Heart right ventricle (tissue), 16 donors: Measurements from ENCODE around the gene SETBP1. TPM values are rescaled to one million over a fixed set of nuclear protein-coding genes. Genes with fewer than 3 reads are reported as not detected.

Experiments
- ATAC-seq, 8 donors: fragments of 200-7000 bp; cut with Tn5 transposase; one replicate each; pipeline ENCODE4 v1.9.1; 2020; ENCODE audit warnings: mild to moderate bottlenecking in 8 of 8, moderate library complexity in 8 of 8, moderate number of reproducible peaks in 1 of 8
- DNase-seq, 2 donors: peaks; one replicate each; pipeline ENCODE4 v3.0.0-alpha.2; 2020
- H3K27ac ChIP-seq, 10 donors: fragments of 200-600 bp; sonication (generic) in 2 of 10; one replicate each; pipeline versions ENCODE4 v1.5.0 to v1.8.0; 2020 to 2022; ENCODE audit warnings: mild to moderate bottlenecking in 3 of 10
- H3K27me3 ChIP-seq, 7 donors: fragments of 200-600 bp; one replicate each; pipeline ENCODE4 v1.8.0; 2021 to 2022; ENCODE audit warnings: mild to moderate bottlenecking in 2 of 7
- H3K36me3 ChIP-seq, 9 donors: fragments of 200-600 bp; sonication (generic) in 1 of 9; one replicate each; pipeline versions ENCODE4 v1.5.0 to v1.8.0; 2020 to 2022; ENCODE audit warnings: mild to moderate bottlenecking in 2 of 9
- H3K4me1 ChIP-seq, 9 donors: fragments of 200-600 bp; sonication (generic) in 1 of 9; one replicate each; pipeline versions ENCODE4 v1.5.0 to v1.8.0; 2020 to 2022; ENCODE audit warnings: mild to moderate bottlenecking in 4 of 9
- H3K4me3 ChIP-seq, 10 donors: fragments of 200-600 bp; sonication (generic) in 2 of 10; one replicate each; pipeline versions ENCODE4 v1.5.0 to v1.8.0; 2020 to 2022; ENCODE audit warnings: mild to moderate bottlenecking in 7 of 10, moderate library complexity in 2 of 10
- H3K9me3 ChIP-seq, 11 donors: fragments of 200-600 bp in 10 of 11; sonication (generic) in 2 of 11; one replicate each; pipeline versions ENCODE4 v1.5.0 to v1.8.0; 2013 to 2022; ENCODE audit warnings: mild to moderate bottlenecking in 2 of 11, control low read depth in 1 of 11, moderate library complexity in 1 of 11
- WGBS, 2 donors: extraction: QIAGEN DNeasy Blood & Tissue Kit; methylation state at CpG; one replicate each; pipeline ENCODE4 v1.1.7; 2013; ENCODE audit warnings: inconsistent platforms in 1 of 2; 5-methylcytosine and 5-hydroxymethylcytosine counted together
- intact Hi-C, 10 donors: fragments of 100-400 bp; cut with DNase I; formaldehyde crosslinking; loops; one replicate each; pipeline versions ENCODE4 v1.11.1 to v1.14.2; 2022
- polyA plus RNA-seq, 2 donors: library from polyadenylated mRNA; stranded (reverse); fragments of 200-250 nt; gene quantifications; one replicate each; pipeline ENCODE4 v1.2.3, GENCODE V29; 2013
- total RNA-seq, 10 donors: library from RNA; stranded (reverse); fragmentation: NEBNext Ultra II Directional in 3 of 10; extraction: Animal tissue kit (Norgen Biotek cat#: 25700) in 3 of 10; gene quantifications; one replicate each; pipeline versions ENCODE4 v1.2.1 to v1.2.4, GENCODE V29; 2021 to 2023
- TF ChIP-seq, protein P1 (sequence below), 9 donors: fragments of 200-600 bp; sonication (generic) in 2 of 9; IDR thresholded peaks; one replicate each; pipeline versions ENCODE4 v1.5.0 to v1.8.0; 2021 to 2022; ENCODE audit warnings: antibody characterized with exemption in 9 of 9, mild to moderate bottlenecking in 5 of 9, moderate library complexity in 1 of 9
- donor health status: Arrhythmogenic right ventricular cardiomyopathy.
- donor health status: ischemic (EF 13 %, LVEDD 7.1; RV severe dilation, severe dysfunction).
- donor health status: healthy with polysubstance abuse.
- donor health status: DM: no; HTN: yes; CAD: no.
- donor health status: DM: no; HTN: no; CAD: no.
- donor health status: ischemic (EF 25% LVEDD 6.9; RV normal size, moderate dysfunction).
- donor health status: ischemic (EF 25% LVEDD 5.7; RV mildly dilated, moderate dysfunction).
- donor health status: healthy.
- donor health status: DM: yes; HTN: yes; CAD: no.
- donor health status: Ischemic cardiomyopathy.
- donor health status: ischemic (EF 35%, LVEDD 5.7; RV mildly dilated, moderate dysfunction).
- donor health status: nonischemic (EF 11% LVEDD 7.7; RV severe dilation, severe dysfunction).
- donor health status: DM: yes; HTN: yes; CAD: no.
- donor health status: PGD.
- donor health status: ischemic (EF 29% LVEDD 5.4; RV normal size, mild dysfunction).
- donor health status: nonischemic (EF 23%, LVEDD 6.1; RV moderate dilation, normal function).

SETBP1 gene
- total and polyA plus RNA-seq, 12 donors = 0.71 to 12.2 (median 6.1) TPM

DNA sequence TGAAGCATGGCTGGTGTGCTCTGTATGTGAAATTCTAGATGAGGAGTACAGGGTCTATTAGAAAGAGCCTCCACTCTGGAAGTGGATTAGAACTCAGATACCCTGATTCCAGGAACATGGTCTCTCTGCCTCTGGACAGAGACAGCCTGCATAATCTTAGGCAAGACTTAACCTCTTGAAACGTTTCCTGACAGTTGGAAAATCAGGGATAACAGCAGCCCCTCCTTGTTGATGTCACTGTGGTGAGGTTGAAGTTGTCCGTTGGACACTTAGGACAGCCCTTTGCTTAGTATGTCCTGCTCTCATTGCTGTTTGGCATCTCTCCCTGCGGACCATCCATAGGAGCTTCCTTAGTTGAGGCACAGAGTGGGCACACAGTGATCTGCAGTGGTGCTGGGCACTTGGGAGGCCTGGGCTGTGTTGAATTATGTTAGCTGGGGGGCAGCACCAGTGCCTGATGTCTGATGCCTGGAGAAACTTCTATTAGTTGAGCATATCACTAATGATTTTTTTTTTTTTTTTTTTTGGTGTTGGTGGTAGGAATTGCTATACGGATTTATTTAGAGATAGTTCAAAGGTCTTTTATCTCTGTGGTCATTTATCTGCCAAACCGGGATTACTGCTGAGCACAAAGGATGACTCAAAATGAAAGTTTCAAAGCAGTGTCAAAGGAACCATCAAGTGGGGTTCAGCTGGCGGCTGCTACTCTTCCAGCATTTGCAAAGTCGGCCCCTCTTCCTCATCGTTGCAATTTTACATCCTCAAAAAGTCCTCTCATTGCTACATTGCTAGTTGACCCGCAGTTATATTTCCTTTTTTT is 28.8 kb downstream of the SETBP1 start:
- H3K4me3 ChIP-seq = no peak overlapping the region
- intact Hi-C loops = loop anchor here in 1 of 10 donors (10.0 kb wide), 1 partner anchor 85 kb away; no protein-coding TSS in a partner anchor
- TF ChIP-seq, protein P1, sequence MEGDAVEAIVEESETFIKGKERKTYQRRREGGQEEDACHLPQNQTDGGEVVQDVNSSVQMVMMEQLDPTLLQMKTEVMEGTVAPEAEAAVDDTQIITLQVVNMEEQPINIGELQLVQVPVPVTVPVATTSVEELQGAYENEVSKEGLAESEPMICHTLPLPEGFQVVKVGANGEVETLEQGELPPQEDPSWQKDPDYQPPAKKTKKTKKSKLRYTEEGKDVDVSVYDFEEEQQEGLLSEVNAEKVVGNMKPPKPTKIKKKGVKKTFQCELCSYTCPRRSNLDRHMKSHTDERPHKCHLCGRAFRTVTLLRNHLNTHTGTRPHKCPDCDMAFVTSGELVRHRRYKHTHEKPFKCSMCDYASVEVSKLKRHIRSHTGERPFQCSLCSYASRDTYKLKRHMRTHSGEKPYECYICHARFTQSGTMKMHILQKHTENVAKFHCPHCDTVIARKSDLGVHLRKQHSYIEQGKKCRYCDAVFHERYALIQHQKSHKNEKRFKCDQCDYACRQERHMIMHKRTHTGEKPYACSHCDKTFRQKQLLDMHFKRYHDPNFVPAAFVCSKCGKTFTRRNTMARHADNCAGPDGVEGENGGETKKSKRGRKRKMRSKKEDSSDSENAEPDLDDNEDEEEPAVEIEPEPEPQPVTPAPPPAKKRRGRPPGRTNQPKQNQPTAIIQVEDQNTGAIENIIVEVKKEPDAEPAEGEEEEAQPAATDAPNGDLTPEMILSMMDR (IDR thresholded peaks at IDR 0.05) = no peak
- H3K36me3 ChIP-seq = peaks cover 0 to 11% (median 0%) of the 10 kb centered on the region in 9 donors
- peak overlapping the region in 7 of 10 donors; percentile 1 to 72 (median 45) for H3K27ac ChIP-seq
- peak in 4 of 8 donors; percentile 17 to 34 (median 28) for ATAC-seq
- H3K9me3 ChIP-seq = no peaks in the 10 kb centered on the region
- no peak for DNase-seq
- peaks cover 0 to 38% (median 23%) of the 10 kb centered on the region in 9 donors for H3K4me1 ChIP-seq
- peaks cover 0 to 41% (median 0%) of the 10 kb centered on the region in 7 donors for H3K27me3 ChIP-seq
- 69 to 80% methylated on average over 9 of the region's 9 CpGs for WGBS, 2 donors

DNA sequence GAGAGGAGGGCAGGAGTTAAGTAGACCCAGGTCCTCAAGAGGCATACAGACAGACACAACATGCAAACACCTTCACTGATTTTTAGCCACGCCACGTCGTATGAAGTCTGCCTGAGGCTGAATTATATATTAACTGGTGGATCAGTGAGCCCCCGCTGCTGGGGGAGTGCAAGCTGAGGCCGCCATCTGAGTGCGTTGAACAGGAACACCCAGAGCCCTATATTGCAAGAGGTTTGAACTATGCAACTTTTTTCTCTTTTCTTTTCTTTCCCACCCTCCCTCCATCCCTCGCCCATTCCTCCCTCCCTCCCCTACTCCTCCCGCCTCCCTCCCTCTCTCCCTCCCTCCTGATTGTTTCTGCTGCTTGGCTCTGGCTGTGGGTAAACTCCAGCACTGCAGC is 30.2 kb downstream of the SETBP1 start:
- Histone ChIP-seq H3K27me3 (peaks cover 0 to 51% (median 0%) of the 10 kb centered on the region in 7 donors), H3K4me3 (no peak overlapping the region), H3K4me1 (peaks cover 0 to 42% (median 23%) of the 10 kb centered on the region in 9 donors), H3K36me3 (peaks cover 0 to 11% (median 0%) of the 10 kb centered on the region in 9 donors), H3K9me3 (no peaks in the 10 kb centered on the region), H3K27ac (no peak overlapping the region)
- WGBS, 2 donors = 98% methylated on average over 7 to 8 of the region's 8 CpGs
- no peak for ATAC-seq
- no peak for DNase-seq
- TF ChIP-seq, protein P1 (IDR thresholded peaks at IDR 0.05) = no peak
- intact Hi-C loops = no loop called here

DNA sequence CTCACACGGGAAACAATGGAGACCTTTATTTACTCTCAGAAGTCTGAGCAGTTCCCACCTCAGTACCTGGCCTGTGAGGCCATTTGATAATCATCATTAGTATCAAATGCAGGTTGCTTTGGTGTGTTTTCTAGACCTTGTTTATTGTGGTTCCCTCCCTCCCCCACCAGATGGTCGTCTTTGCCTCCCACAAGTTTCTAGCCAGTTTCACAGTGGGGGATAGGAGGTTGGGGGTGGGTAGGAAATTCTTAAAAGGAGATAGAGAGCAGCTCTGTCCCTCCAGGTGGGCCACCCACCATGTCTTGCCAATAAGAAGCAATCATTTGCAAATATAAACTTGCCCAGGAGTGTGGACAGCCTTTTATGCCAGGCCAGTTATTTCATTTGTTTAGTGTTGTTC is 31.3 kb downstream of the SETBP1 start:
- ATAC-seq = no peak
- TF ChIP-seq, protein P1 (IDR thresholded peaks at IDR 0.05) = no peak
- peaks cover 0 to 45% (median 0%) of the 10 kb centered on the region in 7 donors for H3K27me3 ChIP-seq
- peaks cover 0 to 11% (median 0%) of the 10 kb centered on the region in 9 donors for H3K36me3 ChIP-seq
- H3K4me3 ChIP-seq = no peak overlapping the region
- no peak for DNase-seq
- no peaks in the 10 kb centered on the region for H3K9me3 ChIP-seq
- WGBS, 2 donors = 88 to 96% methylated on average over 2 of the region's 2 CpGs
- no peak overlapping the region for H3K27ac ChIP-seq
- H3K4me1 ChIP-seq = peaks cover 0 to 38% (median 23%) of the 10 kb centered on the region in 9 donors
- intact Hi-C loops = no loop called here

DNA sequence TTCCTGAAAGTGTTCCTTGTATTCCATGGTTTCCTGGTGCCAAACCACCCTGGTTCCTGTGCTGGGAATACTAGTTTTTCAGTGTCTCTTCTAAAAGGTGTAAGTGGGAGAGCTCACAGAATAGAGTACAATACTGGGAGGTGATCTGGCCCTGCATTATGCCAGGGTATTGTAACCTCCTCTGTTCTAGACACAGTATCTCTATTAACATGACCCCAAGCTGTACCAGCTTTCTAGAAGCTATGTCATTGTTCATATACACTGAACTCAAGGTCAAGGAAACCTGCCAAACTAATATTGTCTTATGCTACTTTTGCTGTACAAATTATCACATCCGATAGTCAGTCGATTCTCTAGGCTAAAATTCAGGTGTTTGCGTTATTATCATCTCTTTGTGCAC is 32.7 kb downstream of the SETBP1 start:
- Histone ChIP-seq H3K9me3 (no peaks in the 10 kb centered on the region), H3K4me1 (peaks cover 0 to 24% (median 11%) of the 10 kb centered on the region in 9 donors), H3K4me3 (no peak overlapping the region), H3K27me3 (peaks cover 0 to 44% (median 0%) of the 10 kb centered on the region in 7 donors), H3K36me3 (peaks cover 0 to 11% (median 0%) of the 10 kb centered on the region in 9 donors), H3K27ac (no peak overlapping the region)
- WGBS, 2 donors = 96 to 98% methylated on average over 3 of the region's 3 CpGs
- ATAC-seq = no peak
- TF ChIP-seq, protein P1 (IDR thresholded peaks at IDR 0.05) = no peak
- no peak for DNase-seq
- intact Hi-C loops = no loop called here
